A549 (cell line): ENCODE measurements around the gene FCHO2.

ENCODE experiments used
- KDM1A ChIP-seq: fragments of 200-600 bp; sonication (generic); IDR thresholded peaks from 2 replicates; pipeline ENCODE4 v1.6.1; 2016; ENCODE audit warnings: low read depth, mild to moderate bottlenecking
- NR3C1 ChIP-seq: fragments of >200 bp; sonication (Bioruptor Twin); formaldehyde crosslinking; IDR thresholded peaks from 3 replicates; pipeline ENCODE4 v1.6.1; 2017
- POLR2A ChIP-seq: IDR thresholded peaks from 2 replicates; pipeline ENCODE4 v1.6.1; 2012; ENCODE audit warnings: mild to moderate bottlenecking, low read length
- RNF2 ChIP-seq: fragments of 200-600 bp; sonication (generic); IDR thresholded peaks from 2 replicates; pipeline ENCODE4 v1.6.1; 2016; ENCODE audit warnings: low read depth, mild to moderate bottlenecking, antibody characterized with exemption, moderate library complexity, borderline replicate concordance
- SMC3 ChIP-seq: fragments of >200 bp; sonication (Bioruptor Twin); formaldehyde crosslinking; IDR thresholded peaks from 3 replicates; pipeline ENCODE4 v1.6.1; 2018; ENCODE audit warnings: inconsistent platforms
- USF2 ChIP-seq: fragments of 450-650 bp; IDR thresholded peaks from 2 replicates; pipeline ENCODE4 v1.6.1; 2014; ENCODE audit warnings: antibody characterized with exemption
- TF ChIP-seq, protein P1 (sequence below): fragments of >200 bp; sonication (Bioruptor Twin); formaldehyde crosslinking; IDR thresholded peaks from 3 replicates; pipeline ENCODE4 v1.5.1; 2016

DNA sequence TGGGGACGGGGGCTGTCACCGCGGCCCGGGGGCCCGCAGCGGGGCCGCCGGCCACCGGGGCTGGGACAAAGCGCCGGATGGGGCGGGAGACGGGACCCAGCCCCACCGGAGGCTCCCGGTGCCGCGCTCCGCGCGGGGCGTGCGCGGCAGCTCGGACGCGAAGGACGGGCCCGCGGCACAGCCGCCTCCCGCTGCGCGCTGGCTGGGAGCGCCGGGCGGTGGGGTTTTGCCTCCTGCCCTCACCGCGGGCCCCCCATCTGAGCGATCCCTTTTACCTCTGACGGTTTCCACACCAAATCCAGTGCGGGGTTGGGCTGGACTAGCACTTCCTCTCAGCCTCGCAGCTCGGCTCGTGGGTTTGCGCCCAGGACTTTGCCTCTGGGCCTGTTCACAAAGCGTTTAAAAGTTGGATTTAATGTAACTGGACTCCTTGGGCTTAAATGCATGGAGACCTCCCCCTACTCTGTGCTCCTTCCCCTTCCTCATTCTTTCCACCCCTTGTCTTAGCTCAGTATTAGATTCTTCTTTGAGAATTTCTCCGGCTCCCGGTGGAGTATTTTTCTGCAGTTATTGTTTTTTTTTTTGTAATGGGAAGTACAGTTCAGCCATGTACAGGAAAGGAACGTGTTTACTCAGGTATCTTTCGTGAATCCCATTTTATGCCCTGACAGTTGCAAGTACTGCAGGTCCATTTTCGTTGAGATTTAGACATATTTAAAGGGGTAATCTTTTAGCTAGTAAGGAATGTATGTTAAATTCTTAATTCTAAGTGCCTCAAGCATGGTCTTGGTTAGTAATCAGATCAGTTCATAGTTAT lies 691 bp downstream of the FCHO2 start:
- TF ChIP-seq POLR2A (peak; percentile 12; the same call in 1 of the 2 replicates), NR3C1 (no peak), KDM1A (no peak), USF2 (no peak), RNF2 (no peak), SMC3 (no peak)
- TF ChIP-seq, protein P1, sequence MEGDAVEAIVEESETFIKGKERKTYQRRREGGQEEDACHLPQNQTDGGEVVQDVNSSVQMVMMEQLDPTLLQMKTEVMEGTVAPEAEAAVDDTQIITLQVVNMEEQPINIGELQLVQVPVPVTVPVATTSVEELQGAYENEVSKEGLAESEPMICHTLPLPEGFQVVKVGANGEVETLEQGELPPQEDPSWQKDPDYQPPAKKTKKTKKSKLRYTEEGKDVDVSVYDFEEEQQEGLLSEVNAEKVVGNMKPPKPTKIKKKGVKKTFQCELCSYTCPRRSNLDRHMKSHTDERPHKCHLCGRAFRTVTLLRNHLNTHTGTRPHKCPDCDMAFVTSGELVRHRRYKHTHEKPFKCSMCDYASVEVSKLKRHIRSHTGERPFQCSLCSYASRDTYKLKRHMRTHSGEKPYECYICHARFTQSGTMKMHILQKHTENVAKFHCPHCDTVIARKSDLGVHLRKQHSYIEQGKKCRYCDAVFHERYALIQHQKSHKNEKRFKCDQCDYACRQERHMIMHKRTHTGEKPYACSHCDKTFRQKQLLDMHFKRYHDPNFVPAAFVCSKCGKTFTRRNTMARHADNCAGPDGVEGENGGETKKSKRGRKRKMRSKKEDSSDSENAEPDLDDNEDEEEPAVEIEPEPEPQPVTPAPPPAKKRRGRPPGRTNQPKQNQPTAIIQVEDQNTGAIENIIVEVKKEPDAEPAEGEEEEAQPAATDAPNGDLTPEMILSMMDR = no peak
